Stimulated activated CD4-positive, alpha-beta T cell treated with anti-CD3 and anti-CD28 coated beads, Interleukin-2, amount 100 ng/mL, for 4 hours (primary cell): ENCODE results near the gene GPR63.

Experiments used
- DNase-seq: peaks from one replicate; pipeline ENCODE4 v3.0.0-alpha.2; 2020; ENCODE audit warnings: low read depth

GPR63 gene

GRCh38 chr6:96755096-96755495, 82.2 kb downstream of the GPR63 start:
- no peak for DNase-seq

- DNase-seq = no peak
These were observed 87.4 kb downstream of the GPR63 start for GRCh38 chr6:96749891-96750290.
